Measurements from ENCODE around the gene SMIM14.

The SMIM14 gene

GRCh38 chr4:39648827-39649558 lies 10.3 kb upstream of the SMIM14 start:
- no peaks in the 10 kb centered on the region for H3K27me3 ChIP-seq (replicated peaks; ENCODE audit: control insufficient read depth, insufficient read depth, low read length, poor library complexity, severe bottlenecking)

GRCh38 chr4:39648213-39648612 lies 9.5 kb upstream of the SMIM14 start:
- no peaks in the 10 kb centered on the region for H3K9me3 ChIP-seq (ENCODE audit: control insufficient read depth, low read length)
- DNase-seq = no peak
- no peaks in the 10 kb centered on the region for H3K27me3 ChIP-seq (replicated peaks; ENCODE audit: control insufficient read depth, insufficient read depth, low read length, poor library complexity, severe bottlenecking)
- no peaks in the 10 kb centered on the region for H3K36me3 ChIP-seq (ENCODE audit: control insufficient read depth, insufficient read depth, low read length)
- no peak overlapping the region for H3K4me3 ChIP-seq (ENCODE audit: insufficient read depth, low read depth, low read length, poor library complexity, severe bottlenecking)
- no peak overlapping the region for H3K27ac ChIP-seq (ENCODE audit: insufficient read depth, low read length, poor library complexity, severe bottlenecking)
- H3K4me1 ChIP-seq (ENCODE audit: control insufficient read depth, insufficient read depth, low read length, poor library complexity, severe bottlenecking) = no peaks in the 10 kb centered on the region

More at GRCh38 chr4:39648827-39649558, 10.3 kb upstream of the SMIM14 start:
- Histone ChIP-seq H3K27ac (ENCODE audit: insufficient read depth, low read length, poor library complexity, severe bottlenecking) (no peak overlapping the region), H3K36me3 (ENCODE audit: control insufficient read depth, insufficient read depth, low read length) (no peaks in the 10 kb centered on the region), H3K9me3 (ENCODE audit: control insufficient read depth, low read length) (no peaks in the 10 kb centered on the region), H3K4me1 (ENCODE audit: control insufficient read depth, insufficient read depth, low read length, poor library complexity, severe bottlenecking) (no peaks in the 10 kb centered on the region), H3K4me3 (ENCODE audit: insufficient read depth, low read depth, low read length, poor library complexity, severe bottlenecking) (no peak overlapping the region)
- DNase-seq = no peak

- no peaks in the 10 kb centered on the region for H3K36me3 ChIP-seq (ENCODE audit: control insufficient read depth, insufficient read depth, low read length)
- H3K27ac ChIP-seq (ENCODE audit: insufficient read depth, low read length, poor library complexity, severe bottlenecking) = no peak overlapping the region
- H3K4me1 ChIP-seq (ENCODE audit: control insufficient read depth, insufficient read depth, low read length, poor library complexity, severe bottlenecking) = no peaks in the 10 kb centered on the region
- no peaks in the 10 kb centered on the region for H3K9me3 ChIP-seq (ENCODE audit: control insufficient read depth, low read length)
- no peaks in the 10 kb centered on the region for H3K27me3 ChIP-seq (replicated peaks; ENCODE audit: control insufficient read depth, insufficient read depth, low read length, poor library complexity, severe bottlenecking)
- DNase-seq = no peak
- H3K4me3 ChIP-seq (ENCODE audit: insufficient read depth, low read depth, low read length, poor library complexity, severe bottlenecking) = no peak overlapping the region
Measured at GRCh38 chr4:39642885-39643552, 4.4 kb upstream of the SMIM14 start.

- Histone ChIP-seq H3K9me3 (ENCODE audit: control insufficient read depth, low read length) (no peaks in the 10 kb centered on the region), H3K4me3 (ENCODE audit: insufficient read depth, low read depth, low read length, poor library complexity, severe bottlenecking) (no peak overlapping the region), H3K36me3 (ENCODE audit: control insufficient read depth, insufficient read depth, low read length) (no peaks in the 10 kb centered on the region), H3K27ac (ENCODE audit: insufficient read depth, low read length, poor library complexity, severe bottlenecking) (no peak overlapping the region), H3K4me1 (ENCODE audit: control insufficient read depth, insufficient read depth, low read length, poor library complexity, severe bottlenecking) (peaks cover 10% of the 10 kb centered on the region), H3K27me3 (replicated peaks; ENCODE audit: control insufficient read depth, insufficient read depth, low read length, poor library complexity, severe bottlenecking) (no peaks in the 10 kb centered on the region)
- DNase-seq = no peak
Measured at GRCh38 chr4:39641451-39641850, 2.8 kb upstream of the SMIM14 start.

GRCh38 chr4:39637586-39638353 lies 895 bp downstream of the SMIM14 start:
- peak in 1 of 3 donors; percentile 2 for DNase-seq
- Histone ChIP-seq H3K27me3 (replicated peaks; ENCODE audit: control insufficient read depth, insufficient read depth, low read length, poor library complexity, severe bottlenecking) (no peaks in the 10 kb centered on the region), H3K4me3 (ENCODE audit: insufficient read depth, low read depth, low read length, poor library complexity, severe bottlenecking) (peak overlapping the region; percentile 74), H3K9me3 (ENCODE audit: control insufficient read depth, low read length) (no peaks in the 10 kb centered on the region), H3K27ac (ENCODE audit: insufficient read depth, low read length, poor library complexity, severe bottlenecking) (peak overlapping the region; percentile 81), H3K36me3 (ENCODE audit: control insufficient read depth, insufficient read depth, low read length) (no peaks in the 10 kb centered on the region), H3K4me1 (ENCODE audit: control insufficient read depth, insufficient read depth, low read length, poor library complexity, severe bottlenecking) (peaks cover 10% of the 10 kb centered on the region)

- H3K9me3 ChIP-seq (ENCODE audit: control insufficient read depth, low read length) = no peaks in the 10 kb centered on the region
- no peak for DNase-seq
- H3K4me3 ChIP-seq (ENCODE audit: insufficient read depth, low read depth, low read length, poor library complexity, severe bottlenecking) = peak overlapping the region; percentile 74
- no peaks in the 10 kb centered on the region for H3K36me3 ChIP-seq (ENCODE audit: control insufficient read depth, insufficient read depth, low read length)
- peaks cover 10% of the 10 kb centered on the region for H3K4me1 ChIP-seq (ENCODE audit: control insufficient read depth, insufficient read depth, low read length, poor library complexity, severe bottlenecking)
- H3K27ac ChIP-seq (ENCODE audit: insufficient read depth, low read length, poor library complexity, severe bottlenecking) = peak overlapping the region; percentile 81
- H3K27me3 ChIP-seq (replicated peaks; ENCODE audit: control insufficient read depth, insufficient read depth, low read length, poor library complexity, severe bottlenecking) = no peaks in the 10 kb centered on the region
Measured at GRCh38 chr4:39637221-39637585, 1.5 kb downstream of the SMIM14 start.

GRCh38 chr4:39636531-39637184 lies 2.0 kb downstream of the SMIM14 start:
- Histone ChIP-seq H3K36me3 (ENCODE audit: control insufficient read depth, insufficient read depth, low read length) (no peaks in the 10 kb centered on the region), H3K9me3 (ENCODE audit: control insufficient read depth, low read length) (no peaks in the 10 kb centered on the region), H3K27ac (ENCODE audit: insufficient read depth, low read length, poor library complexity, severe bottlenecking) (peak overlapping the region; percentile 81), H3K4me3 (ENCODE audit: insufficient read depth, low read depth, low read length, poor library complexity, severe bottlenecking) (no peak overlapping the region), H3K4me1 (ENCODE audit: control insufficient read depth, insufficient read depth, low read length, poor library complexity, severe bottlenecking) (peaks cover 10% of the 10 kb centered on the region), H3K27me3 (replicated peaks; ENCODE audit: control insufficient read depth, insufficient read depth, low read length, poor library complexity, severe bottlenecking) (no peaks in the 10 kb centered on the region)
- no peak for DNase-seq

- Histone ChIP-seq H3K36me3 (ENCODE audit: control insufficient read depth, insufficient read depth, low read length) (no peaks in the 10 kb centered on the region), H3K9me3 (ENCODE audit: control insufficient read depth, low read length) (no peaks in the 10 kb centered on the region), H3K4me3 (ENCODE audit: insufficient read depth, low read depth, low read length, poor library complexity, severe bottlenecking) (no peak overlapping the region), H3K4me1 (ENCODE audit: control insufficient read depth, insufficient read depth, low read length, poor library complexity, severe bottlenecking) (peaks cover 10% of the 10 kb centered on the region), H3K27ac (ENCODE audit: insufficient read depth, low read length, poor library complexity, severe bottlenecking) (peak overlapping the region; percentile 5), H3K27me3 (replicated peaks; ENCODE audit: control insufficient read depth, insufficient read depth, low read length, poor library complexity, severe bottlenecking) (no peaks in the 10 kb centered on the region)
- no peak for DNase-seq
Measured at GRCh38 chr4:39635023-39635422, 3.6 kb downstream of the SMIM14 start.

GRCh38 chr4:39631700-39632079 lies 7.0 kb downstream of the SMIM14 start:
- H3K4me3 ChIP-seq (ENCODE audit: insufficient read depth, low read depth, low read length, poor library complexity, severe bottlenecking) = no peak overlapping the region
- DNase-seq = no peak
- no peak overlapping the region for H3K27ac ChIP-seq (ENCODE audit: insufficient read depth, low read length, poor library complexity, severe bottlenecking)
- no peaks in the 10 kb centered on the region for H3K4me1 ChIP-seq (ENCODE audit: control insufficient read depth, insufficient read depth, low read length, poor library complexity, severe bottlenecking)
- no peaks in the 10 kb centered on the region for H3K36me3 ChIP-seq (ENCODE audit: control insufficient read depth, insufficient read depth, low read length)
- no peaks in the 10 kb centered on the region for H3K27me3 ChIP-seq (replicated peaks; ENCODE audit: control insufficient read depth, insufficient read depth, low read length, poor library complexity, severe bottlenecking)
- H3K9me3 ChIP-seq (ENCODE audit: control insufficient read depth, low read length) = no peaks in the 10 kb centered on the region

Measured in effector memory CD4-positive, alpha-beta T cell (primary cell).